Diencephalon (tissue), 1 donor: ENCODE results near the gene PHACTR4. TPM values are rescaled to one million over a fixed set of nuclear protein-coding genes. Genes with fewer than 3 reads are reported as not detected.
A peak's percentile ranks its signal among the peaks of the same experiment; 100 is the strongest.

Experiments used
- small RNA-seq: library from RNA; depleted of rRNA; stranded (forward); fragments of <200 nt; gene quantifications from one replicate; pipeline ENCODE3, GENCODE V24; 2014
- total RNA-seq: library from RNA; depleted of rRNA; stranded (reverse); fragments of >200 nt; gene quantifications from one replicate; pipeline ENCODE4 v1.2.3, GENCODE V29; 2014

PHACTR4 gene
- 7.4 TPM for total RNA-seq

DNA sequence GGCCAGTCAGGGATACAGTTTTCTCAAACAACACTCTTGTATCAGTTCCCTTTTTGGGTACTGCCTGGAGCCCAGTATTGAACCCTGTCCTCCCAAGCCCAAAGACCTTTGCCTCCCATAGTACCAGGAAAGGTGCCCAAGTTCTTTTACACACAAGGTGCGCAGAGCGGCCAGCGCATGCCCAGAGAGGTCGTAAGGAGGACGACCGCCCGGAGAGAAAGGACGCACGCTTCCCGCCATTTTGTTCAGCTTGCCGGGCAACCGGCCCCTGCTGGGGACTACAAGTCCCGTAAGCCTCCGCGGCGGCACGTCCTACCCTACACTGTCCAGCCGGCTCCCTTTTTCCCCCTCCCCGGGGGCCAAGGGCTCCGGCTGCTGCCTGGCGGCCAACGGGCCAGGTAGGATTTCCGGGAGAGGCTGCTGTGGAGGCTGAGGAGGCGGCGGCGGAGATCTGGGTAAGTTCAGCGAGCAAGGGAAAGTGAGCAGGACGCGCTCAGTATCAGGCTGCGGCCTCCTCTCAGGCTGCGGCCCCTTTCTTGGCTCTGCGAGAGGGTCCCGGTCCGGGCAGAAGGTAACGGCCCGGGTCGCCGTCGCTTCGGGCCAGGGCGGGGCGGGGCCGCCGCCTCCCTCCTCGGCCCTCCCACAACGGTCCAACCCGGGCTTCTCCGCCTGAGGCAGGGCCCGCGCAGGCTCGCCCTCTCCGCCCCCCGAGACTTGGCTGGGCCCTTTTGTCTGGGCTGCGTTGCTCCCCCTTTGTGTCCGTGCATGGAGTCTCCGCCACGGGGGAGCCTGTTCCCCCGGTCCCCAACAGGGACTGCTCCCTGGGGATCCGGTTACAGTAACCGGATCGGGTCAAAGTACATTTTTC, at the start of gene PHACTR4:
Gene PHACTR4 (plus strand): TSS at position 370 of the 868 bp plus-strand sequence. CDS start 37,708 bp downstream, outside the sequence.

DNA sequence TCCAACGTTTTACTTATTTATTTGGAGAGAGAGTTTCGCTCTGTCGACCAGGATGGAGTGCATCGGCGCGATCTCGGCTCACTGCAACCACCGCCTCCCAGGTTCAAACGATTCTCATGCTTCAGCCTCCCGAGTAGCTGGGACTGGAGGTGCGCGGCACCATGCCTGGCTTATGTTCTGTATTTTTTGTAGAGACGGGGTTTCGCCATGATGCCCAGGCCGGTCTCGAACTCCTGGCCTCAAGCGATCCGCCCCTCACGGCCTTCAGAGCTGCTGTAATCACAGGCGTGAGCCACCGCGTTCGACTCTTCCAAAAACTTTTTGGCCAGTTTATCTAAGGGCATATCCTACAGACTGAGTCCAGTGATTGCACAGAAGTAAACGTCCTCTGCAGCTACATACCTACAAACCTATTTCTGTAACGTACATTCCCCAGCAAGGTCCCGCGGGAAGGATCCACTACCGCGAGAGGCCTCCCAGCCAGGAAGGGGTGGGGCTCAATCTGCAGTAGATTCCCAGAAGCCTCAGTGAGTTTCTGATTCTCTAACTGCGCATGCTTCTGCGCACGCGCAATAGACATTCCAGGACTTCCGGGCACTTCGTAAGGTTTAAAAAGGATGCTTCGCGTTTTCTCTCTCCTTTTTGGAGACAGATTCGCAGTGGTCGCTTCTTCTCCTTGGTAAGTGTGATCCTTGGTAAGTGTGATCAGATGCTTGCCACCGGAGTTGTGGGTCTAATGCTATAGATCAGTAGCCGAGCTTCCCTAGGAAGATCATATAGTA, 136.1 kb downstream of the PHACTR4 start, which contains the start of gene RCC1:
Gene RCC1 (plus strand): TSS at position 638 of the 782 bp plus-strand sequence. CDS start 23,824 bp downstream, outside the sequence.

Small RNA genes within 50 kb of the gene (small RNA-seq; reads per million reads assigned to genes)
- gene RF00019 (not detected), gene RNU6ATAC27P (not detected), gene SNORA73A (not detected), gene SNORA73B (6.0 reads per million, percentile 92 among the genes with 10 or more reads in this experiment)

Other genes with a start within 250 kb of the PHACTR4 start
- gene PTAFR, start 193.1 kb upstream of the PHACTR4 start, total RNA-seq: 3.5 TPM
- gene DNAJC8, start 136.7 kb upstream of the PHACTR4 start, total RNA-seq: 57.9 TPM
- gene ATP5IF1, start 133.6 kb upstream of the PHACTR4 start, total RNA-seq: 104 TPM
- gene SESN2, start 110.2 kb upstream of the PHACTR4 start, total RNA-seq: 4.4 TPM
- 14.8 TPM for gene MED18, start 40.7 kb upstream of the PHACTR4 start, total RNA-seq
- 13.1 TPM for gene RCC1, start 136.3 kb downstream of the PHACTR4 start, total RNA-seq
- gene TRNAU1AP, start 183.3 kb downstream of the PHACTR4 start, total RNA-seq: 33.9 TPM
- gene RAB42, start 222.5 kb downstream of the PHACTR4 start, total RNA-seq: 3.0 TPM